ENCODE results near the gene GUCA2B.

DNA sequence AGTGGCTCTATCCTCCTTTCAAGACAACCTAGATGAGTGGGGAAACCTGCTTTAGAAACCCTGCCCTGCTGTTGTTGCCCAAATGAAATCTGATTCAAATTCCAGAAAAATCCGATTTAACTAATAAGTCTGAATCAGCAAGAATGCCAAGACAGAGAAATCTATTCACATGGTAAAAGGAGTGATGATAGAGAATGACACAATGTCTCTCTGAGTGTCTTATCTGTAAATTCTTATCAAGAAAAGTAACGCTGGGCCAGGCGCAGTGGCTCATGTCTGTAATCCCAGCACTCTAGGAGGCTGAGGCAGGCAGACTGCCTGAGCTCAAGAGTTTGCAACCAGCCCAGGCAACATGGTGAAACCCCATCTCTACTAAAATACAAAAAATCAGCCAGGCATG, 25.0 kb downstream of the GUCA2B start:
- TF ChIP-seq, protein P1, sequence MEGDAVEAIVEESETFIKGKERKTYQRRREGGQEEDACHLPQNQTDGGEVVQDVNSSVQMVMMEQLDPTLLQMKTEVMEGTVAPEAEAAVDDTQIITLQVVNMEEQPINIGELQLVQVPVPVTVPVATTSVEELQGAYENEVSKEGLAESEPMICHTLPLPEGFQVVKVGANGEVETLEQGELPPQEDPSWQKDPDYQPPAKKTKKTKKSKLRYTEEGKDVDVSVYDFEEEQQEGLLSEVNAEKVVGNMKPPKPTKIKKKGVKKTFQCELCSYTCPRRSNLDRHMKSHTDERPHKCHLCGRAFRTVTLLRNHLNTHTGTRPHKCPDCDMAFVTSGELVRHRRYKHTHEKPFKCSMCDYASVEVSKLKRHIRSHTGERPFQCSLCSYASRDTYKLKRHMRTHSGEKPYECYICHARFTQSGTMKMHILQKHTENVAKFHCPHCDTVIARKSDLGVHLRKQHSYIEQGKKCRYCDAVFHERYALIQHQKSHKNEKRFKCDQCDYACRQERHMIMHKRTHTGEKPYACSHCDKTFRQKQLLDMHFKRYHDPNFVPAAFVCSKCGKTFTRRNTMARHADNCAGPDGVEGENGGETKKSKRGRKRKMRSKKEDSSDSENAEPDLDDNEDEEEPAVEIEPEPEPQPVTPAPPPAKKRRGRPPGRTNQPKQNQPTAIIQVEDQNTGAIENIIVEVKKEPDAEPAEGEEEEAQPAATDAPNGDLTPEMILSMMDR (IDR thresholded peaks at IDR 0.05; ENCODE audit: poor library complexity) = no peak
- no peak for TF ChIP-seq EZH2phosphoT487 (IDR thresholded peaks at IDR 0.05; ENCODE audit: low read depth, severe bottlenecking, unreplicated experiment)

Data from hepatocyte (in vitro differentiated cells).